ENCODE data around the gene GPR32.
"Not testable (repeated sequence)": the region's sequence is repeated elsewhere in the genome, so short reads cannot be mapped to it uniquely, and the experiment has no call there.

DNA sequence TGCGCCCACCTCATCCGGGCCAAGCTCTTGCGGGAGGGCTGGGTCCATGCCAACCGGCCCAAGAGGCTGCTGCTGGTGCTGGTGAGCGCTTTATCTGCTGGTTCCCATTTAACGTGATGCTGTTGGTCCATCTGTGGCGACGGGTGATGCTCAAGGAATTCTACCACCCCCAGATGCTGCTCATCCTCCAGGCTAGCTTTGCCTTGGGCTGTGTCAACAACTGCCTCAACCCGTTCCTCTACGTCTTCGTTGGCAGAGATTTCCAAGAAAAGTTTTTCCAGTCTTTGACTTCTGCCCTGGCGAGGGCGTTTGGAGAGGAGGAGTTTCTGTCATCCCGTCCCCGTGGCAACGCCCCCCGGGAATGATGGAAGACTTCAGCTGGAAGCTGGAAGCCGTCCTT lies 11.2 kb upstream of the GPR32 start:
- TF ChIP-seq, protein P1, sequence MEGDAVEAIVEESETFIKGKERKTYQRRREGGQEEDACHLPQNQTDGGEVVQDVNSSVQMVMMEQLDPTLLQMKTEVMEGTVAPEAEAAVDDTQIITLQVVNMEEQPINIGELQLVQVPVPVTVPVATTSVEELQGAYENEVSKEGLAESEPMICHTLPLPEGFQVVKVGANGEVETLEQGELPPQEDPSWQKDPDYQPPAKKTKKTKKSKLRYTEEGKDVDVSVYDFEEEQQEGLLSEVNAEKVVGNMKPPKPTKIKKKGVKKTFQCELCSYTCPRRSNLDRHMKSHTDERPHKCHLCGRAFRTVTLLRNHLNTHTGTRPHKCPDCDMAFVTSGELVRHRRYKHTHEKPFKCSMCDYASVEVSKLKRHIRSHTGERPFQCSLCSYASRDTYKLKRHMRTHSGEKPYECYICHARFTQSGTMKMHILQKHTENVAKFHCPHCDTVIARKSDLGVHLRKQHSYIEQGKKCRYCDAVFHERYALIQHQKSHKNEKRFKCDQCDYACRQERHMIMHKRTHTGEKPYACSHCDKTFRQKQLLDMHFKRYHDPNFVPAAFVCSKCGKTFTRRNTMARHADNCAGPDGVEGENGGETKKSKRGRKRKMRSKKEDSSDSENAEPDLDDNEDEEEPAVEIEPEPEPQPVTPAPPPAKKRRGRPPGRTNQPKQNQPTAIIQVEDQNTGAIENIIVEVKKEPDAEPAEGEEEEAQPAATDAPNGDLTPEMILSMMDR (IDR thresholded peaks at IDR 0.05): not testable (repeated sequence)
- TF ChIP-seq POLR2A (IDR thresholded peaks at IDR 0.05): not testable (repeated sequence)

Measured in Peyer's patch (tissue), 4 donors.